Measurements from ENCODE around the gene PRPF6.

Gene PRPF6

GRCh38 chr20:64077541-64077875, 96.6 kb downstream of the PRPF6 start:
- DNase-seq (ENCODE audit: low read depth in 2 of 2) = no peak

GRCh38 chr20:64077876-64078551, 97.1 kb downstream of the PRPF6 start:
- no peak for DNase-seq (ENCODE audit: low read depth in 2 of 2)

- no peak for DNase-seq (ENCODE audit: low read depth in 2 of 2)
Observed at GRCh38 chr20:64078934-64079272, 98.0 kb downstream of the PRPF6 start.

- peak in 1 of 2 donors; percentile 58 for DNase-seq (ENCODE audit: low read depth in 2 of 2)
Observed at GRCh38 chr20:64079273-64080012, 98.5 kb downstream of the PRPF6 start, which contains the start of gene RGS19. RGS19 (minus strand) TSS chr20:64079518; CDS start chr20:64076886, 2,632 bp downstream.

- DNase-seq (ENCODE audit: low read depth in 2 of 2) = no peak
Observed at GRCh38 chr20:64080013-64080812, 99.3 kb downstream of the PRPF6 start, which contains the start of gene OPRL1. OPRL1 (plus strand) TSS chr20:64080082; CDS start chr20:64092721, 12,639 bp downstream.

- no peak for DNase-seq (ENCODE audit: low read depth in 2 of 2)
Observed at GRCh38 chr20:64080813-64081623, 100.1 kb downstream of the PRPF6 start.

- DNase-seq (ENCODE audit: low read depth in 2 of 2) = no peak
Observed at GRCh38 chr20:64081624-64081964, 100.7 kb downstream of the PRPF6 start.

GRCh38 chr20:64082126-64082731, 101.3 kb downstream of the PRPF6 start:
- DNase-seq (ENCODE audit: low read depth in 2 of 2) = no peak
